ENCODE measurements around the gene PRELID3B. TPM values are rescaled to one million over a fixed set of nuclear protein-coding genes. Genes with fewer than 3 reads are reported as not detected.

The PRELID3B gene
- 10 to 100 TPM; 25.0 to 38.1 TPM for polyA plus RNA-seq

DNA sequence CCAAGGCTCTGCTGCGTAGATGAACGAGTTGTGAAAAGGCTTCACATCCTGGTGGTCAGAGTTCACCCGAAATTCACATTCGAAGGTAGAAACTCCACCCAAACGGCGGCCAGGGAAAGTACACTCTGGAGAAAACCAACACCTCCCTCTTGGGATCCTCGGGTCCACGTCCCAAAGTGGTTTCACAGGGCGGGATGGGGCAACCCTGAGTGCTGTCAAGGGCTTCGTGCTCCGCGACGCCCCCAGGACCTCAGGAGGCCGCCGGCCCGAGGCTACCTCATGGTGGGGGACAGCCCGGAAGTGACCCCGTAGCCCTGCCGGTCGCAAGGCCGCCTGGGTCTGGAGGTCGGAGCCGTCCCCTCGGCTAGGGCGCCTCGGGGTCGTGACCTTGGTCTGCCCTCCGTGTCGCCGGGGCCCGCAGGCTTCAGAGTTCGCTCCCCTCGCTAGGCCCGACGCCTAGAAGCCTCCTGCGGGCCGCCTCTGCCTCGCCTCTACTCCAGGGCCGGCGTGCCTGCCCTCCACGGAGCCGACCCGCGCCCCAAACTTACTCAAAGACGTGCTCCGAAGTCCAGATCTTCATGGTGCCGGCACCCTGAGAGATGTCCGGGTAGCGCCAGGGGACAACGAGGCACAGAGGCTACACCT lies at the start of gene PRELID3B:
Gene PRELID3B, minus strand, starts transcription at position 636 of the 645 bp plus-strand sequence. Its CDS starts 56 bp downstream, at position 580.
- Histone ChIP-seq H3K9me3 (ENCODE audit: control insufficient read depth in 2 of 2, insufficient read depth in 1 of 2, low read depth in 1 of 2, low read length in 1 of 2) (no peaks in the 10 kb centered on the region), H3K4me3 (ENCODE audit: low read depth in 1 of 2, low read length in 2 of 2) (peak within 1 kb of the TSS; percentile 86 to 100), H3K27me3 (ENCODE audit: control insufficient read depth in 1 of 2, insufficient read depth in 2 of 2, low read length in 2 of 2) (no peaks in the 10 kb centered on the region), H3K36me3 (ENCODE audit: control insufficient read depth in 2 of 2, insufficient read depth in 2 of 2, low read length in 1 of 2) (peaks cover 4 to 6% of the 10 kb centered on the region in 2 donors), H3K4me1 (ENCODE audit: control insufficient read depth in 2 of 2, insufficient read depth in 2 of 2, low read length in 1 of 2) (peaks cover 3 to 9% of the 10 kb centered on the region in 2 donors), H3K27ac (ENCODE audit: low read depth in 2 of 2, low read length in 1 of 2) (peak within 1 kb of the TSS; percentile 80 to 89)
- WGBS, 2 donors: 2% methylated on average over 37 to 50 of the region's 50 CpGs

GRCh38 chr20:59087829-59088433 lies 45.3 kb upstream of the PRELID3B start:
- Histone ChIP-seq H3K27me3 (ENCODE audit: control insufficient read depth in 1 of 2, insufficient read depth in 2 of 2, low read length in 2 of 2) (no peaks in the 10 kb centered on the region), H3K4me3 (ENCODE audit: low read depth in 1 of 2, low read length in 2 of 2) (no peak overlapping the region), H3K4me1 (ENCODE audit: control insufficient read depth in 2 of 2, insufficient read depth in 2 of 2, low read length in 1 of 2) (no peaks in the 10 kb centered on the region), H3K9me3 (ENCODE audit: control insufficient read depth in 2 of 2, insufficient read depth in 1 of 2, low read depth in 1 of 2, low read length in 1 of 2) (no peaks in the 10 kb centered on the region), H3K36me3 (ENCODE audit: control insufficient read depth in 2 of 2, insufficient read depth in 2 of 2, low read length in 1 of 2) (no peaks in the 10 kb centered on the region), H3K27ac (ENCODE audit: low read depth in 2 of 2, low read length in 1 of 2) (no peak overlapping the region)
- WGBS, 2 donors: 12% methylated on average over 5 of the region's 5 CpGs

GRCh38 chr20:59086923-59087322 lies 44.3 kb upstream of the PRELID3B start:
- Histone ChIP-seq H3K36me3 (ENCODE audit: control insufficient read depth in 2 of 2, insufficient read depth in 2 of 2, low read length in 1 of 2) (no peaks in the 10 kb centered on the region), H3K9me3 (ENCODE audit: control insufficient read depth in 2 of 2, insufficient read depth in 1 of 2, low read depth in 1 of 2, low read length in 1 of 2) (no peaks in the 10 kb centered on the region), H3K4me1 (ENCODE audit: control insufficient read depth in 2 of 2, insufficient read depth in 2 of 2, low read length in 1 of 2) (no peaks in the 10 kb centered on the region), H3K4me3 (ENCODE audit: low read depth in 1 of 2, low read length in 2 of 2) (no peak overlapping the region), H3K27ac (ENCODE audit: low read depth in 2 of 2, low read length in 1 of 2) (no peak overlapping the region), H3K27me3 (ENCODE audit: control insufficient read depth in 1 of 2, insufficient read depth in 2 of 2, low read length in 2 of 2) (no peaks in the 10 kb centered on the region)
- 91% methylated on average over 5 of the region's 5 CpGs for WGBS, 2 donors

- H3K4me3 ChIP-seq (ENCODE audit: low read depth in 1 of 2, low read length in 2 of 2): no peak overlapping the region
- no peak overlapping the region for H3K27ac ChIP-seq (ENCODE audit: low read depth in 2 of 2, low read length in 1 of 2)
- 33 to 44% methylated on average over 9 of the region's 9 CpGs for WGBS, 2 donors
- no peaks in the 10 kb centered on the region for H3K4me1 ChIP-seq (ENCODE audit: control insufficient read depth in 2 of 2, insufficient read depth in 2 of 2, low read length in 1 of 2)
- no peaks in the 10 kb centered on the region for H3K36me3 ChIP-seq (ENCODE audit: control insufficient read depth in 2 of 2, insufficient read depth in 2 of 2, low read length in 1 of 2)
- no peaks in the 10 kb centered on the region for H3K9me3 ChIP-seq (ENCODE audit: control insufficient read depth in 2 of 2, insufficient read depth in 1 of 2, low read depth in 1 of 2, low read length in 1 of 2)
- no peaks in the 10 kb centered on the region for H3K27me3 ChIP-seq (ENCODE audit: control insufficient read depth in 1 of 2, insufficient read depth in 2 of 2, low read length in 2 of 2)
These were observed 41.7 kb upstream of the PRELID3B start for GRCh38 chr20:59084041-59084850.

- no peaks in the 10 kb centered on the region for H3K36me3 ChIP-seq (ENCODE audit: control insufficient read depth in 2 of 2, insufficient read depth in 2 of 2, low read length in 1 of 2)
- H3K27me3 ChIP-seq (ENCODE audit: control insufficient read depth in 1 of 2, insufficient read depth in 2 of 2, low read length in 2 of 2): no peaks in the 10 kb centered on the region
- 87 to 95% methylated on average over 1 of the region's 1 CpG for WGBS, 2 donors
- no peaks in the 10 kb centered on the region for H3K9me3 ChIP-seq (ENCODE audit: control insufficient read depth in 2 of 2, insufficient read depth in 1 of 2, low read depth in 1 of 2, low read length in 1 of 2)
- no peak overlapping the region for H3K27ac ChIP-seq (ENCODE audit: low read depth in 2 of 2, low read length in 1 of 2)
- no peak overlapping the region for H3K4me3 ChIP-seq (ENCODE audit: low read depth in 1 of 2, low read length in 2 of 2)
- H3K4me1 ChIP-seq (ENCODE audit: control insufficient read depth in 2 of 2, insufficient read depth in 2 of 2, low read length in 1 of 2): no peaks in the 10 kb centered on the region
These were observed 40.4 kb upstream of the PRELID3B start for GRCh38 chr20:59082981-59083380.

DNA sequence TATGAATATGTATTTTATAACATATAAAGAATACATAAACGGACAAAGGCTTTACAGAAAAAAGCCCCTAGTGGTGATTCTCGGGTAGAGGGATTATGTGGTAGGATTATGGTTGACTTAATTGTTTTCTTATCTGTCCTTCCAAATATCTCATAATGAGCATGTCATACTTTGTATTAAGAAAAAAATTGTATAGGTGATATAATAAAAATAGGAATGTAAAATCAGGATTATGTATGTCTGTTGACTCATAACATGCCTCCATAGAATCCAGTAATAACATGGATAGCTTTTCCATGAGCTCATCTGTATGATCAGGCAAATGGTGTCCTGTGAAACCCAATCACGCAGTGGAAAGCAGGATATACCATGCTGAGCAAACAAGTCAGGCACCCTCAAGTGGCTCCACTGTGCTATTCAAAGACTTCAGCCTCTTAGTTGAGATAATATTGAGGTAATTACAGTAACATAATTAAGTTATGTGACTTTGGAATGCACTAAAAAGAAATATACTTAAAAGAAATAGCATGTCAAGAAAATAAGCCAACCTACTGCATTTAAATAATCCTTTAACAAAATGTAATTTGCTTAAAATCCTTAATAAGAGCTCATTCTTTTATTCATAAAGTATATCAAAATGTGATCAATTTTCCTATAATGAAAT lies 39.6 kb upstream of the PRELID3B start:
- Histone ChIP-seq H3K27me3 (ENCODE audit: control insufficient read depth in 1 of 2, insufficient read depth in 2 of 2, low read length in 2 of 2) (no peaks in the 10 kb centered on the region), H3K4me1 (ENCODE audit: control insufficient read depth in 2 of 2, insufficient read depth in 2 of 2, low read length in 1 of 2) (no peaks in the 10 kb centered on the region), H3K9me3 (ENCODE audit: control insufficient read depth in 2 of 2, insufficient read depth in 1 of 2, low read depth in 1 of 2, low read length in 1 of 2) (no peaks in the 10 kb centered on the region), H3K36me3 (ENCODE audit: control insufficient read depth in 2 of 2, insufficient read depth in 2 of 2, low read length in 1 of 2) (no peaks in the 10 kb centered on the region), H3K27ac (ENCODE audit: low read depth in 2 of 2, low read length in 1 of 2) (no peak overlapping the region), H3K4me3 (ENCODE audit: low read depth in 1 of 2, low read length in 2 of 2) (no peak overlapping the region)
- 37 to 60% methylated on average over 3 of the region's 3 CpGs for WGBS, 2 donors

GRCh38 chr20:59081036-59081435 lies 38.5 kb upstream of the PRELID3B start:
- Histone ChIP-seq H3K4me3 (ENCODE audit: low read depth in 1 of 2, low read length in 2 of 2) (no peak overlapping the region), H3K4me1 (ENCODE audit: control insufficient read depth in 2 of 2, insufficient read depth in 2 of 2, low read length in 1 of 2) (no peaks in the 10 kb centered on the region), H3K9me3 (ENCODE audit: control insufficient read depth in 2 of 2, insufficient read depth in 1 of 2, low read depth in 1 of 2, low read length in 1 of 2) (no peaks in the 10 kb centered on the region), H3K27ac (ENCODE audit: low read depth in 2 of 2, low read length in 1 of 2) (no peak overlapping the region), H3K27me3 (ENCODE audit: control insufficient read depth in 1 of 2, insufficient read depth in 2 of 2, low read length in 2 of 2) (no peaks in the 10 kb centered on the region), H3K36me3 (ENCODE audit: control insufficient read depth in 2 of 2, insufficient read depth in 2 of 2, low read length in 1 of 2) (no peaks in the 10 kb centered on the region)
- WGBS, 2 donors: 29 to 39% methylated on average over 3 of the region's 3 CpGs

DNA sequence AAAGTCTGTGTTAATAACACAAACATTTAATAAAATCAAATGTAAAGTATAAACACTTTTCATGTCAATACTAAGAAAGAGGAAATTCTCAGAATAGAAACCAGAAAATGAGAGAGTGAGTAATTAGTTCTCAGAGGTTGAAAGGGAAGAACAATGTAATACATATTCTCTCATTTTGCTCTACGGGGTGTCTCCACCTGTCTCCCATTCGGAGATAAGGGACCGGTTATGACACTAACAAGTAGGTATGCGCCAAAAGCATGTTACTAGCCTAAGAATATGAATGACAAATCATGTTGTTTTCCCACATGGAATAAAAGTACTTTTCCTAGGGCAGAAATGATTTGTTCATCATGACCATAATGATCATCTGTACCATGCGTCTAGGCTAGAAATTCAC lies 35.6 kb upstream of the PRELID3B start:
- no peaks in the 10 kb centered on the region for H3K4me1 ChIP-seq (ENCODE audit: control insufficient read depth in 2 of 2, insufficient read depth in 2 of 2, low read length in 1 of 2)
- H3K27ac ChIP-seq (ENCODE audit: low read depth in 2 of 2, low read length in 1 of 2): no peak overlapping the region
- no peaks in the 10 kb centered on the region for H3K9me3 ChIP-seq (ENCODE audit: control insufficient read depth in 2 of 2, insufficient read depth in 1 of 2, low read depth in 1 of 2, low read length in 1 of 2)
- no peaks in the 10 kb centered on the region for H3K36me3 ChIP-seq (ENCODE audit: control insufficient read depth in 2 of 2, insufficient read depth in 2 of 2, low read length in 1 of 2)
- H3K27me3 ChIP-seq (ENCODE audit: control insufficient read depth in 1 of 2, insufficient read depth in 2 of 2, low read length in 2 of 2): peaks cover 0 to 2% of the 10 kb centered on the region in 2 donors
- 74 to 79% methylated on average over 5 of the region's 5 CpGs for WGBS, 2 donors
- H3K4me3 ChIP-seq (ENCODE audit: low read depth in 1 of 2, low read length in 2 of 2): no peak overlapping the region

DNA sequence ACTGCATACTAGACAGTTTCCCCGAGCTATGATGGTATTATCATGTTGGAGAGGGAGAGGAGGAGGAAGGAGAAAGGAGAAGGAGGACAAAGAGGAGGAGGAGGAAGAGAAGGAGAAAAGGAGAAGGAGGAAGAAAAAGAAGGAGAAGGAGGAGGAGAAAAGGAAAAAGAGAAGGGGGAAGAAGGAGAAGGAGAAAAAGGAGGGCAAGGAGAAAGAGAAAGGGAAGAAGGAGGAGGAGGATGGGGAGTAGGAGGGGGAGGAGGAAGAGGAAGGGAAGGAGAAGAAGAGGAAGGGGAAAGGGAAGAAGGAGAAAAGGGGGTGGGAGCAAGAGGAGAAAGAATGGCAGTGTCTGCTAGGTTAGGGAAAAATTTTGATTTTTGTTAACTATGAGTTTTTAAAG lies 35.1 kb upstream of the PRELID3B start:
- no peaks in the 10 kb centered on the region for H3K9me3 ChIP-seq (ENCODE audit: control insufficient read depth in 2 of 2, insufficient read depth in 1 of 2, low read depth in 1 of 2, low read length in 1 of 2)
- H3K4me3 ChIP-seq (ENCODE audit: low read depth in 1 of 2, low read length in 2 of 2): no peak overlapping the region
- WGBS, 2 donors: 50 to 62% methylated on average over 1 of the region's 1 CpG
- H3K27me3 ChIP-seq (ENCODE audit: control insufficient read depth in 1 of 2, insufficient read depth in 2 of 2, low read length in 2 of 2): peaks cover 0 to 2% of the 10 kb centered on the region in 2 donors
- H3K36me3 ChIP-seq (ENCODE audit: control insufficient read depth in 2 of 2, insufficient read depth in 2 of 2, low read length in 1 of 2): no peaks in the 10 kb centered on the region
- no peaks in the 10 kb centered on the region for H3K4me1 ChIP-seq (ENCODE audit: control insufficient read depth in 2 of 2, insufficient read depth in 2 of 2, low read length in 1 of 2)
- H3K27ac ChIP-seq (ENCODE audit: low read depth in 2 of 2, low read length in 1 of 2): no peak overlapping the region

All from esophagus (tissue), 2 donors.